Subcutaneous abdominal adipose tissue (tissue), 5 donors: Measurements from ENCODE around the gene FOXC1.

ENCODE experiments used
- H3K27ac ChIP-seq: one replicate; pipeline ENCODE4 v1.7.0; 2013; ENCODE audit warnings: low read depth, mild to moderate bottlenecking, inconsistent platforms, low read length, moderate library complexity
- H3K27me3 ChIP-seq, 5 donors: one replicate each; pipeline ENCODE4 v1.7.0; 2013; ENCODE audit warnings: low read length in 5 of 5, inconsistent platforms in 1 of 5; ENCODE audit not compliant: control insufficient read depth in 5 of 5, insufficient read depth in 4 of 5
- H3K36me3 ChIP-seq, 5 donors: one replicate each; pipeline ENCODE4 v1.7.0; 2013; ENCODE audit warnings: low read length in 5 of 5; ENCODE audit not compliant: control insufficient read depth in 5 of 5, insufficient read depth in 5 of 5
- H3K4me1 ChIP-seq, 5 donors: one replicate each; pipeline ENCODE4 v1.7.0; 2013; ENCODE audit warnings: low read length in 5 of 5, mild to moderate bottlenecking in 3 of 5, moderate library complexity in 1 of 5; ENCODE audit not compliant: control insufficient read depth in 5 of 5, insufficient read depth in 5 of 5
- H3K4me3 ChIP-seq, 5 donors: one replicate each; pipeline ENCODE4 v1.7.0; 2013; ENCODE audit warnings: low read length in 5 of 5, low read depth in 1 of 5
- H3K9ac ChIP-seq, 5 donors: one replicate each; pipeline ENCODE4 v1.7.0; 2013; ENCODE audit warnings: low read length in 5 of 5, mild to moderate bottlenecking in 4 of 5, moderate library complexity in 3 of 5
- H3K9me3 ChIP-seq, 5 donors: one replicate each; pipeline ENCODE4 v1.7.0; 2013; ENCODE audit warnings: low read length in 5 of 5; ENCODE audit not compliant: control insufficient read depth in 5 of 5
- donor health status: healthy.
- donor health status: healthy.
- donor health status: healthy.
- donor health status: healthy.
- donor health status: healthy.

Gene FOXC1

DNA sequence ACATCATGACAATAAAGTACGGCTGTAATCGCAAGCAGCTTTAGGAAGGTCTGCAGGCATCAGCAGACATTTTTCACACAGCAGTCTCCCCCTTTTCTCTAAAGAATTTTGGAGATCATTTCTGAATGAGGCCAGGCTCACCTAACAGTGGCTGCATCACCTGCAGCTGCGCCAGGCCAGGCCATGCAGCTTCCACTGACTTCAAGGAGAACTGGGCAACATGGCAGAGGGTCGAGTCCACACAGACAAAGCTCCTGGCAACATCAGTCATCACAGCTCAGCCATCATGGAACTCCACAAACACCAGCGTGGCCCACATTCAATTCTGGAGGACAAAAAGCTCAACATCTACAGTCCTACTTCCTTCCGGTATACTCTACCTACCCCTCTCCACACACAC lies 17.8 kb upstream of the FOXC1 start:
- Histone ChIP-seq H3K9ac (no peak overlapping the region), H3K27ac (no peak overlapping the region), H3K4me1 (peaks cover 0 to 6% (median 4%) of the 10 kb centered on the region in 5 donors), H3K36me3 (no peaks in the 10 kb centered on the region), H3K27me3 (peaks cover 20 to 34% (median 29%) of the 10 kb centered on the region in 5 donors), H3K9me3 (no peaks in the 10 kb centered on the region), H3K4me3 (no peak overlapping the region)

DNA sequence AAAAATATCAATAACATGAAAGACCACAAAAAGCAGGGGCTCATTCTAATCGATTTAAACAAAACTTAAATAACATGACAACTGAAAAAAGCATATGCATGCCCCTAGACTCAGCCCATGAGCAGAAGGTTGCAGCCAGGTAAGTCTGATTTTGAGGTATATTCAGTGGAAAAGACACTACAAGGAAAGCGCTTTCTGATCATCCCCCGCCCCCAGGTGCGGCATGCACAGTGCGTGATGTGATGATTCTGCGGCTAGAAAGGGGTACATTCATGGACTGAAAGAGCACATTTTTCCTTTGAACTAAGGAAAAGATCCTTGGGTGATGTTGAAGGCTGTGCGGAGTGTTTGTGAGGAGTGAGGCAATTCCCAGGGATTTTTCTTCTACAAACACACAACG lies 16.9 kb upstream of the FOXC1 start:
- Histone ChIP-seq H3K9me3 (no peaks in the 10 kb centered on the region), H3K27ac (no peak overlapping the region), H3K9ac (no peak overlapping the region), H3K4me3 (no peak overlapping the region), H3K27me3 (peaks cover 20 to 34% (median 29%) of the 10 kb centered on the region in 5 donors), H3K36me3 (no peaks in the 10 kb centered on the region), H3K4me1 (peaks cover 0 to 6% (median 4%) of the 10 kb centered on the region in 5 donors)

DNA sequence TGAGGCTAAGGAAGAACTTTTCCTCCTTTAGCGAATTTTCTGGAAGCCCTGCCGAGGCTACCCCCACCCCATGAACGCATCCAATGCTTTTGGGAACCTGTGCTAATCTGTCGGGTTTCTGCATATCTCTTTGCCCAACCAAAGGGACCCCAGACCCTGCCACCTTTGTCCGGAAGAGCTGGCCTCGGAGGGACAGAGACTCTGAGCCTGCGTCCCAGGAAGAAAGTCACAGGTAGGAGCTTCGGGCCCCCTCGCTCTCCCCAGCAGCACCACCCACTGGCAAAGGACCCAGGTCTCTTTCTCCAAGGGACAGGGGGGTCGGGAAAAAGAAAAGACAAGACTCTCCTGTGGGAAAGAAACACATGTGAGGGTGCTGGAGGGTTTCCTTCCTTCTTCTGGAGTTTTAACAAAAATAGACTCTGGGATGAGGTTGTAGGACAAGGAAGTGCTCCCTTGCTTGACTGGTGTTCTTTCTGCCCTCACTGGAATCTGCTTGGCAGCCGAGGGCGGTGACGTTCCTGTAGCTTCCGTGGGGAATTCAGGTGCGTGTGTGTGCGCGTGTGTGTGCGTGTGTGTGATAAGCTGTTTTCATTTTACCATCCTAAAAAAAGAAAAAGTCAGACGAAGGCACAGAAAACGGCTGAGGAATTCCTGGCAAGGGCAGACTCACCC lies 16.3 kb upstream of the FOXC1 start:
- Histone ChIP-seq H3K27ac (no peak overlapping the region), H3K36me3 (no peaks in the 10 kb centered on the region), H3K9me3 (no peaks in the 10 kb centered on the region), H3K4me1 (peaks cover 0 to 6% (median 4%) of the 10 kb centered on the region in 5 donors), H3K4me3 (no peak overlapping the region), H3K27me3 (peaks cover 20 to 34% (median 29%) of the 10 kb centered on the region in 5 donors), H3K9ac (no peak overlapping the region)

DNA sequence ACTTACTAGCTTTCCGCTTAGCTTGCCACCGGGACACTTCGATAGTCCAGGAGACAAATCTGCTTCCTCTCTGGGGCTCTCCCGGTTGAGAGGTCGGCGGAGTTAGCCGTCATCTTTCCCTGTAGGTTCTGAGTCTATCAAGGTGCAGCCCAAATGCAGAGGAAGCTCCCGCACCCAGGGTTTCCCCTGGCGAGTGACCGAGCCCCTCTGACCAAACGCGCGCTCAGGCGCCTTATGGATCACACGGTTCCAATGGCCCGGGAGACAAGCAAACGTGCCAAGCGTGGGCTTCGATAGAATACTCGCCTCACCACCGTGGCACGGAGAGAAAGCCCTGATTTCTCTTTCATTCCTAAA lies 15.8 kb upstream of the FOXC1 start:
- Histone ChIP-seq H3K4me3 (no peak overlapping the region), H3K9me3 (no peaks in the 10 kb centered on the region), H3K4me1 (peaks cover 0 to 6% (median 4%) of the 10 kb centered on the region in 5 donors), H3K27me3 (peaks cover 20 to 35% (median 29%) of the 10 kb centered on the region in 5 donors), H3K9ac (no peak overlapping the region), H3K36me3 (no peaks in the 10 kb centered on the region), H3K27ac (no peak overlapping the region)

DNA sequence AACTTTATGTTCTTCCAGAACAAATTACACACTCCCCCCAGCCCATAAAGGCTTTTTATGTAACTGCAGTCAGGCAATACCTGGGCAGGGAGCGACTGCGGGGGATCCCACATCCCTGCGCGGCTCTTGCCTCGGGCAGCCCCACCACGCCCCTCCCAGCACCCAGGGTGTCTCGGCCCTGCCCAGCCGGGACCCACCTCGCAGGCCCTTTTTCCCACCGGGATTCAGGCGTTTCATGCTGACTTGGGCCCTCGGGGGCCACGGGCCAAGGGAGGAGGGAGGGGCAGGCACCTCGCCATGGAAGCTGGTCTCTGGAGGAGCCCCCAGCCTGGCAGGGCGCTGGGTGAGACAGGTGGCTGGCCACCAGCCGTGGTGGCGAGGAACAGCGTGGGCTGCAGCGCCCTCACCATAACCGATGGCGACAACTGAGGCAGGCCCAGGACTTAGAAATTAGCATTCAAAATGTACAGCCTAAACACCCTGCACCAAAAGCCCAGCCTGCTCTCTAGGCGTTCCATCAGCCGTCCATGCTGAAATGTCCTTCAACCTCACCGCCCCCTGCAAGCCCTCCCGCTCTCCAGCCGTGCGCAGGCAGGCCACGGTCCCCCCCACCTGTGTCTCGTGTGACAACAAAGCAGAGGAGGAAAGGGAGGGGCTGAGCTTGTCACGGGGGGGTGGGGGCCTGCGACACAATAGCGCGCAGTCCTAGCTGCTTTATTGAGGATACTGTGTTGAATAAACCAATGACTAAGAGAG lies 15.1 kb upstream of the FOXC1 start:
- Histone ChIP-seq H3K4me3 (no peak overlapping the region), H3K27me3 (peaks cover 20 to 37% (median 28%) of the 10 kb centered on the region in 5 donors), H3K27ac (no peak overlapping the region), H3K9ac (no peak overlapping the region), H3K4me1 (peaks cover 0 to 6% (median 4%) of the 10 kb centered on the region in 5 donors), H3K9me3 (no peaks in the 10 kb centered on the region), H3K36me3 (no peaks in the 10 kb centered on the region)

DNA sequence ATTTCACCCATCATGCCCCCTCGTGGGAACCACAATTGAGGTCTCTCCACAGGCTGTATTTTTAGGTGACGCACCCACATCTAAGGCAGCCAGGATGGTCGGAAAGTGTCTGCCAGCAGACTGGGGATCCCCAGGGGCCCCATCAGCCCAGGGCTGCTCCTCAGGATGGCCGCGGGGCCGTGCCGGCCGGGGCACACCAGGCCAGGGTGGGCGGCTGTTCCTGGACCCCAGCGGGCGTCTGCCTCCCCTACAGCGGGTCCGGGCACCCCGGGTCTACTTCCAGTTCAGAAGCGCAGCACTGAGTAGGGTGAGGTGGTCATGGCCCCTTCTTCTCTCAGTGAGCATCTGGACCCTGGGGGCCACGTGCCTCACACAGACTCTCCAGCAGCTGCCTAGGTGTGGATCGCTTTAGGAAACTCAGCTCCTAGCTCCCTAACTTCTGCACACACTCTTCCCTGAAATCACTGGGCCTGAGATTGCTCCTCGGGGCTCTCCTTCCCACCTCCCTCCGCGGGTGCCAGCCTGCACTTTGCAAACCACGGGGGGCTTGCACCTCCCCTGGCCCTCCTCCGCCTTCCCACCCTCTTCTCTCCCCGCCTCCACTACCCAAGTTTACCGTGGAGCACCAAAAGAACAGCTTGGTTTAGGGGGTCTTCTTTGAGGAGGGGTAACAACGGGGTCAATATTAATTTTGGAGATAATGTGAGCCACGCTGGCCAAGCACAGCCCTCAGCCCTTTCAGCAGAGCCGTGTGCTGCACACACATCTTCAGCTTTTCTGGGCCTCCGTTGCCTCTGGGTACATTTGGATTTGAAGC lies 14.2 kb upstream of the FOXC1 start:
- Histone ChIP-seq H3K27ac (no peak overlapping the region), H3K4me3 (peak overlapping the region in 2 of 5 donors; percentile 31 to 41), H3K4me1 (peaks cover 0 to 6% (median 4%) of the 10 kb centered on the region in 5 donors), H3K36me3 (no peaks in the 10 kb centered on the region), H3K9ac (no peak overlapping the region), H3K9me3 (no peaks in the 10 kb centered on the region), H3K27me3 (peaks cover 20 to 37% (median 32%) of the 10 kb centered on the region in 5 donors)

DNA sequence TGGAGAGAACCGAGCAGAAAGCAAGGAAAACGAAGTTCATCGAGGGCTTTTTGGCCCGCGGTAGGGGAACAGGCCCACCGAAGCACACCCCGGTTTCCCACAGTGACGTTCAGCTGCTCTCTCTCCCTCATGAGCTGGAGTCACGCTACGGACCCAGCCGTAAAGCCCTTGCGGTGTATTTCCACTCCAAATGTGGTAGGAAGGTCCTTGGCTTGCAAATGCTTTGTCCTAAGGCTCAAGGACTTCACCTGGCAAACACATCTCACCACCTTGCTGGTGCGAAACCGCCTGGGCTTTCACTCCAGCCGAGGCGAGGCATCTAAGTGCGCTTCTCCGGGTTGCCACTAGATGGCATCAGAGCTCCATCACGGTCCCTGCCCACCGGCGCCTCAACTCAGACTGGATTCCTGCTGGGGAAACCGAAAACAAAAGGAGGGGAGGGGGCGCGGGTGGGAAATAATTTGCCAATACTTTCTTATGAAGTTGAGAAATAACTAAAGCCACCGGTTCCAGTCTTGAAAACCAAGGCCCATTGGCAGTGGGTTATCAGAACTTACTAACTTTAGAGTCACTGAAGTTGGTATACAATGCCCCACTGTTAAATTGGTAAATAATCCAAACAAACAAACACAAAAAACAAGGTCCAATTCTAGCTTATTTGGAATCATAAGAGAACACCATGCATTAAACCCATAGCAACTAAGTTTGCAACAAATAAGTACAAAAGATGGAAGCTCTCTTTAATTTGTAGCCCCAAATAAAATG lies 13.4 kb upstream of the FOXC1 start:
- no peaks in the 10 kb centered on the region for H3K36me3 ChIP-seq
- H3K4me1 ChIP-seq, result peaks cover 0 to 6% (median 4%) of the 10 kb centered on the region in 5 donors
- no peak overlapping the region for H3K27ac ChIP-seq
- peak overlapping the region in 4 of 5 donors; percentile 31 to 52 (median 42) for H3K4me3 ChIP-seq
- H3K9ac ChIP-seq, result no peak overlapping the region
- H3K27me3 ChIP-seq, result peaks cover 27 to 45% (median 40%) of the 10 kb centered on the region in 5 donors
- no peaks in the 10 kb centered on the region for H3K9me3 ChIP-seq

DNA sequence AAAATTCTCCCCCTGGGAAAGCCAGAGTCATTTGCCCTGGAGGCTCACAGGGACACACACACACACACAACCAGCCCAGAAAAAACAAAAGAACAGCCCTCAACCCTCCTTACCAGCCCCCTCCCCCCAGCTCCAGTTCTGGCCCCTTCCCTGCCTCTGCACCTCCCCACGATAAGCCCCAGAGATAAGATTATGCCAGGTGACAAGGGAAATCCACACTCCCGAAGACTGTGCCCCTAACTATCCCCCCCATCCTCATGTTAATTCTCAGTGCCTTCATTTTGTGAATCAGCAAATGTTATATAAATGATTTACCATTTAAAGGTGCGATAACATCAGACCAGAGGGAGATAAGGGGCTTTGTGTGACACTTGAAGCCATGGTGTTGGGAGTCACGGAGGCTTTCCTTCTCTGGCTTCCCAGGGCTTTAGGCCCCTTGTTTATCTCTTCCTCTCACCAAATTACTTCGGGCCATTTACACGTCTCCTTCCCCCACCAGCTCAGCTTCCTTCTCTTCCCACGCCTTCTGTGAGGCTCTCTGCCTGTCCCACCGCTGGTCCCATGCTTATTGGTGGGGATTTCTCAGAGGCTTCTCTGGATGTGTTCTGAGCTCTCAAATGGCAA lies 12.5 kb upstream of the FOXC1 start:
- peaks cover 0 to 7% (median 4%) of the 10 kb centered on the region in 5 donors for H3K4me1 ChIP-seq
- no peaks in the 10 kb centered on the region for H3K36me3 ChIP-seq
- H3K27ac ChIP-seq, result no peak overlapping the region
- no peaks in the 10 kb centered on the region for H3K9me3 ChIP-seq
- H3K9ac ChIP-seq, result no peak overlapping the region
- peaks cover 37 to 50% (median 49%) of the 10 kb centered on the region in 5 donors for H3K27me3 ChIP-seq
- no peak overlapping the region for H3K4me3 ChIP-seq

DNA sequence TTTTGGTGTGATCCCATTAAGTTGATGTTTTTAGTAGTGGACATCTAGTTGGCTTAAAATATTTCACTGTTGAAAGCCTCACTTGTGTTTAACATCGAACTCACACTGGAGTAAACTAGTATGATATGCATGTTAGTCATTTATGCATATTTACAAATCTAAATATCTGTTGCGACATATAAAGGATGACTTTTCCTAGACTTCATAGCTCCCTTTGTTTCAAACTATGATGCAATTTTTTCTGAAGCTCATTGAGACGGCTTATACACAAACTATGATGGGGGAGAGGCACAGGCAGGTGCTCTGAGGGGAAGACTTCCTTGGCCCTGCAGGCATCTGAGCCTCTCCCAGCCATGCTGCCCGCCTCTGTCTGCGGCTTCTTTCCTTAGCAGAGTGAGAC lies 11.8 kb upstream of the FOXC1 start:
- H3K36me3 ChIP-seq, result no peaks in the 10 kb centered on the region
- no peak overlapping the region for H3K9ac ChIP-seq
- no peaks in the 10 kb centered on the region for H3K9me3 ChIP-seq
- no peak overlapping the region for H3K27ac ChIP-seq
- H3K4me3 ChIP-seq, result no peak overlapping the region
- peaks cover 0 to 7% (median 4%) of the 10 kb centered on the region in 5 donors for H3K4me1 ChIP-seq
- peaks cover 38 to 54% (median 51%) of the 10 kb centered on the region in 5 donors for H3K27me3 ChIP-seq
